Immature natural killer cell (primary cell): ENCODE data around the gene DNAH3. TPM values are rescaled to one million over a fixed set of nuclear protein-coding genes. Genes with fewer than 3 reads are reported as not detected.
A peak's percentile ranks its signal among the peaks of the same experiment; 100 is the strongest.
"Not testable (repeated sequence)": the region's sequence is repeated elsewhere in the genome, so short reads cannot be mapped to it uniquely, and the experiment has no call there.

Source experiments
- DNase-seq, 3 donors: peaks; one replicate each; pipeline ENCODE4 v3.0.0; 2022; ENCODE audit warnings: mixed read lengths in 1 of 3
- H3K27ac Mint-ChIP-seq, 6 donors: one replicate each; pipeline ENCODE4 v1.8.0; 2020; ENCODE audit warnings: mixed read lengths in 6 of 6, mild to moderate bottlenecking in 5 of 6, inconsistent platforms in 4 of 6, moderate library complexity in 3 of 6
- H3K27me3 Mint-ChIP-seq, 3 donors: one replicate each; pipeline ENCODE4 v1.8.0; 2020 to 2021; ENCODE audit warnings: low read depth in 3 of 3, mild to moderate bottlenecking in 3 of 3, mixed read lengths in 3 of 3, moderate library complexity in 3 of 3, inconsistent platforms in 1 of 3
- H3K36me3 Mint-ChIP-seq, 3 donors: one replicate each; pipeline ENCODE4 v1.8.0; 2020; ENCODE audit warnings: mixed read lengths in 3 of 3, inconsistent platforms in 2 of 3, mild to moderate bottlenecking in 2 of 3
- H3K4me1 Mint-ChIP-seq, 2 donors: one replicate each; pipeline ENCODE4 v1.8.0; 2020; ENCODE audit warnings: inconsistent platforms in 2 of 2, mild to moderate bottlenecking in 2 of 2, mixed read lengths in 2 of 2, moderate library complexity in 1 of 2
- H3K4me3 Mint-ChIP-seq, 5 donors: one replicate each; pipeline ENCODE4 v1.8.0; 2020; ENCODE audit warnings: mild to moderate bottlenecking in 5 of 5, mixed read lengths in 5 of 5, inconsistent platforms in 3 of 5, moderate library complexity in 3 of 5
- H3K9me3 Mint-ChIP-seq, 6 donors: one replicate each; pipeline ENCODE4 v1.8.0; 2020; ENCODE audit warnings: mild to moderate bottlenecking in 6 of 6, mixed read lengths in 6 of 6, inconsistent platforms in 4 of 6, moderate library complexity in 3 of 6
- polyA plus RNA-seq, 3 donors: library from polyadenylated mRNA; unstranded; fragments of 300-500 nt; fragmentation: Illumina TruSeq; gene quantifications; one replicate each; pipeline ENCODE4 v1.2.3, GENCODE V29; 2021

DNAH3 gene
- polyA plus RNA-seq, 3 donors from 2014 or later: 0.02 TPM; not detected in 2

DNA sequence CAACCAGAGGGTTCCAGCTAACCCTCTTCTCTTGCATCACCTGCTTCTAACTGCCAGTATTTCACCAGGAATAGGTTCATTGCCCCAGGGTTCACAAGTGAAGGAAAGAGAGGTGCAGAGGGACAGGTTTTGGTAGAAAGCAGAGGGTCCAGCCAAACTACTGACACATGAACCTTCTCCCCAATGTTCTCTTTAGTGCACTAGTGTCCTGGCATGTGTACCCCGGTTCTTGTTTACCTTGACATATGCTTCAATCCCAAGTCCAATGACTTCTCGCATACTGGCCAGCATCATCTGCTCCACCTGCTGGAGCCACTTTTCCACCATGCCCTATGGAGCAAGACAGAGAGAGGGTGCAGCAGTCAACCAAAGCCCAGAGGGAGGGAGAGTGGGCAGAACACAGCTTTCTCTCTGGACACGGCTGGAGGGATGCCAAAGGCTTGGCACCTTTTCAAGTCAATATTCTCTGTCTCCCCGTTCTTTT lies 90.6 kb downstream of the DNAH3 start:
- Mint-ChIP-seq H3K4me3 (no peak overlapping the region), H3K36me3 (no peaks in the 10 kb centered on the region), H3K27ac (no peak overlapping the region), H3K4me1 (no peaks in the 10 kb centered on the region), H3K27me3 (peaks cover 3 to 8% (median 7%) of the 10 kb centered on the region in 3 donors), H3K9me3 (no peaks in the 10 kb centered on the region)
- no peak for DNase-seq

DNA sequence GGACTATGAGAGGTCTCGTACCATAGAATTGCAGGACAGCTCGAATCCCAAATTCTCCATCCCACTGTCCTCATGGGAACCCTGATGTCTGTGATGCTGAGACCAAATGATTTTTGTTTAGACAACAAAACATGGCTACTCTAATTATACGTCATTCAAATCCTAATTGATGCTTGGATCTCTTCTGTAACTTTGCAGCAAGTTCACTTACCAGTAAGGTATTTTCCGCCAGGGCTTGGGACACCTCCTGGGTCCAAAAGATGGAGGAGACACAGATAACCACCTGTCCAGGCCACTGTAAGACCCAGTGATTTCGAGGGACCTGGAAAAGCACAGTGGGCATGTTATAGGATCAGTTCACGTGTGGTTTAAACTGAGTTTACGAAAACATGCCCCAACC lies 92.8 kb downstream of the DNAH3 start:
- no peaks in the 10 kb centered on the region for H3K9me3 Mint-ChIP-seq
- H3K4me3 Mint-ChIP-seq: no peak overlapping the region
- no peak for DNase-seq
- peak overlapping the region in 1 of 6 donors; percentile 3 for H3K27ac Mint-ChIP-seq
- peaks cover 3 to 7% (median 7%) of the 10 kb centered on the region in 3 donors for H3K27me3 Mint-ChIP-seq
- H3K4me1 Mint-ChIP-seq: no peaks in the 10 kb centered on the region
- H3K36me3 Mint-ChIP-seq: no peaks in the 10 kb centered on the region

DNA sequence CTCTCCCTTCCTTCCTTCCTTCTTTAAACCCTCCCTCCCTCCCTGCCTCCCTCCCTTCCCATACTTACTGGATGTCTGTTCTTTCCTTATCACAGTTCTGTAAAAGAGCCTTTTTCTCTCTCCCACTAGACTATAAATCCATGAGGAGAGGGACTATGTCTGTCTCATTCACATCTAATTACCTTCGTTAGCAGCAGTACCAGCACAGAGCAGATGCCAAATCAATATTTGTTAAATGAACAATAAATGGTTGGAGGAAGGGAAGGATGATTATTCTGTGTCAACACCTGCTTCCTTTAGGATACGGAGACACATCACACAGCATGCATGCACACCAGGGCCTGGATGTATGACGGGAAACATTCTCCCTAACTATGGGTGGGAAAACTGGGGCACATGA lies 94.2 kb downstream of the DNAH3 start:
- no peak for DNase-seq
- H3K27ac Mint-ChIP-seq: no peak overlapping the region
- H3K27me3 Mint-ChIP-seq: peaks cover 3 to 9% (median 7%) of the 10 kb centered on the region in 3 donors
- H3K36me3 Mint-ChIP-seq: no peaks in the 10 kb centered on the region
- H3K4me1 Mint-ChIP-seq: no peaks in the 10 kb centered on the region
- no peaks in the 10 kb centered on the region for H3K9me3 Mint-ChIP-seq
- H3K4me3 Mint-ChIP-seq: no peak overlapping the region

DNA sequence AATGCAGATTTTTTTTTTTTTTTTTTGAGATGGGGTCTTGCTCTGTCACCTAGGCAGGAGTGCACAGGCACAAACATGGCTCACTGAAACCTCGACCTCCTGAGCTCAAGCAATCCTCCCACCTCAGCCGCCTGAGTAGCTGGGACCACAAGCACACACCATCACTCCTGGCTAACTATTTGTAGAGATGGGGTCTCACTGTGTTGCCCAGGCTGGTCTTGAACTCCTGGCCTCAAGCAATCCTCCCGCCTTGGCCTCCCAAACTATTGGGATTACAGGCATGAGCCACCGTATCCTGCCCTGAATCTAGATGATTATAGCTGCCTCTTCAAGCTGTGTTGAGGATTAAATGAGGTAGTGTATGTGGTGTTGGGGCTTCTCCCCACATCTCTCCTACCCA lies 94.9 kb downstream of the DNAH3 start:
- not testable (repeated sequence) for DNase-seq, H3K4me1 Mint-ChIP-seq, H3K27me3 Mint-ChIP-seq, H3K9me3 Mint-ChIP-seq, H3K36me3 Mint-ChIP-seq, H3K27ac Mint-ChIP-seq, H3K4me3 Mint-ChIP-seq

GRCh38 chr16:21053590-21053989 lies 97.1 kb downstream of the DNAH3 start:
- Mint-ChIP-seq H3K36me3 (no peaks in the 10 kb centered on the region), H3K27me3 (peaks cover 2 to 9% (median 8%) of the 10 kb centered on the region in 3 donors), H3K9me3 (no peaks in the 10 kb centered on the region), H3K4me1 (no peaks in the 10 kb centered on the region), H3K27ac (no peak overlapping the region), H3K4me3 (no peak overlapping the region)
- no peak for DNase-seq

DNA sequence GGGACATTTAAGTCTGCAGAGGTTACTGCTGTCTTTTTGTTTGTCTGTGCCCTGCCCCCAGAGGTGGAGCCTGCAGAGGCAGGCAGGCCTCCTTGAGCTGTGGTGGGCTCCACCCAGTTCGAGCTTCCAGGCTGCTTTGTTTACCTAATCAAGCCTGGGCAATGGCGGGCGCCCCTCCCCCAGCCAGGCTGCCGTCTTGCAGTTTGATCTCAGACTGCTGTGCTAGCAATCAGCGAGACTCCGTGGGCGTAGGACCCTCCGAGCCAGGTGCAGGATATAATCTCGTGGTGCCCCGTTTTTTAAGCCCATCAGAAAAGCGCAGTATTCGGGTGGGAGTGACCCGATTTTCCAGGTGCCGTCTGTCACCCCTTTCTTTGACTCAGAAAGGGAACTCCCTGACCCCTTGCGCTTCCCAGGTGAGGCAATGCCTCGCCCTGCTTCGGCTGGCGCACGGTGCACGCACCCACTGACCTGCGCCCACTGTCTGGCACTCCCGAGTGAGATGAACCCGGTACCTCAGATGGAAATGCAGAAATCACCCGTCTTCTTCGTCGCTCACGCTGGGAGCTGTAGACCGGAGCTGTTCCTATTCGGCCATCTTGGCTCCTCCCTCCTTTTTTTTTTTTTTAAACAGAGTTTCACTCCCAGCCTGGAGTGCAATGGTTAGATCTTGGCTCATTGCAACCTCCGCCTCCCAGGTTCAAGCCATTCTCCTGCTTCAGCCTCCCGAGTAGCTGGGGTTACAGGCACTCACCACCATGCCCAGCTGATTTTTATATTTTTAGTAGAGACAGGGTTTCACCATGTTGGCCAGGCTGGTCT lies 102.3 kb downstream of the DNAH3 start:
- H3K36me3 Mint-ChIP-seq, H3K27me3 Mint-ChIP-seq, H3K4me3 Mint-ChIP-seq, H3K9me3 Mint-ChIP-seq, H3K27ac Mint-ChIP-seq, DNase-seq, H3K4me1 Mint-ChIP-seq: not testable (repeated sequence)

- H3K4me3 Mint-ChIP-seq: no peak overlapping the region
- H3K4me1 Mint-ChIP-seq: no peaks in the 10 kb centered on the region
- no peak overlapping the region for H3K27ac Mint-ChIP-seq
- H3K9me3 Mint-ChIP-seq: peaks cover 0 to 4% (median 0%) of the 10 kb centered on the region in 6 donors
- H3K27me3 Mint-ChIP-seq: peaks cover 0 to 2% (median 0%) of the 10 kb centered on the region in 3 donors
- H3K36me3 Mint-ChIP-seq: no peaks in the 10 kb centered on the region
- DNase-seq: no peak
These were observed 112.4 kb downstream of the DNAH3 start for GRCh38 chr16:21038197-21038596.

DNA sequence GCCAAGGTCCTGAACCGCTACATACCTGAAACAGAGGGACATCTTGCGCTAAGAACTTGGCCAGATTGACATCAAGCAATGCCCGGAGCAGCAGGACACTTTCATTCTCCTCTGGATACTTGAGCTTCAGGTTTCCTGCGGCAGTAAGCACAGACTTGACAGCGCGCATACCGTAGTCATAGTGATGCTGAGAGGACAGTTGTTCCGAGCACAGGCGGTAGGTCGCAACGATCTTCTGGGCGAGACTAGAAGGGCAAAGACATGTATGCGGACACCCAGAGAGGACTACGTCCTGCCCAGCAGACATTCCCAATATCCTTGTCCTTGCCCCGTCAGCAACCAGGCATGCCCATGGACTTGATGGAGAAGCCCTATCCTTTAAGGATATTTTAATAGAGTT lies 112.9 kb downstream of the DNAH3 start:
- Mint-ChIP-seq H3K27ac (no peak overlapping the region), H3K9me3 (peaks cover 0 to 4% (median 0%) of the 10 kb centered on the region in 6 donors), H3K27me3 (peaks cover 0 to 2% (median 0%) of the 10 kb centered on the region in 3 donors), H3K4me1 (no peaks in the 10 kb centered on the region), H3K4me3 (no peak overlapping the region), H3K36me3 (no peaks in the 10 kb centered on the region)
- DNase-seq: no peak

DNA sequence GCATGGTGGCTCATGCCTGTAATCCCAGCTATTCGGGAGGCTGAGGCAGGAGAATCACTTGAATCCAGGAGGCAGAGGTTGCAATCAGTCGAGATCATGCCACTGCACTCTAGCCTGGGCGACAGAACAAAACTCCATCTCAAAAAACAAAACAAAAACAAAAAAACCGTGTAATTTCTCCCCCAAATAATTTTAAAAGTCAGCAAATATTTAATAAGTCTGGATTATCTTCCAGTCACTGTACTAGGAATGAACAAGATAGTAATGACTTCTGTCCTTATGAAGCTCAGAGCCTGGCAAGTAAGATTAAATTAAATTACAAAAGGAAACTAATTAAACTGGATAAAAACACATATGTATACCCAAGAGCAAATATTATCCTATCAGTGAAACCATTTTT lies 113.5 kb downstream of the DNAH3 start:
- Mint-ChIP-seq H3K27me3 (peaks cover 0 to 2% (median 0%) of the 10 kb centered on the region in 3 donors), H3K9me3 (peaks cover 0 to 4% (median 0%) of the 10 kb centered on the region in 6 donors), H3K4me3 (no peak overlapping the region), H3K36me3 (no peaks in the 10 kb centered on the region), H3K27ac (no peak overlapping the region), H3K4me1 (no peaks in the 10 kb centered on the region)
- no peak for DNase-seq

DNA sequence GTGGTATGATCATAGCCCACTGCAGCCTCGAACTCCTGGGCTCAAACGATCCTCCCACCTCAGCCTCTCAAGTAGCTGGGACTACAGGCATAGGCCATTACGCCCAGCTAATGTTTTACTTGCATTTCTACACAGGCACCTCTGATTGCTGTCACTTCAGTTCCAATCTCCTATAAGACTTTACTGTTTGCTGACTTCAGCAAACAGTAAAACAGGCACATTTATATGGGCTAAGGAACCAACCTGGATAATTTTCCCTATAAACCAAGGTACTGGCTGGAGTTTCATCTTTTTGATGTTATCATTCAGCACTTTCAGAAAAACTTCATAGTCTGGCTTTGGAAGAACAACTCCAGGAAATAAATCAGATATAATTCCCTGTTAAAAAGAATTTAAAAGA lies 114.2 kb downstream of the DNAH3 start:
- Mint-ChIP-seq H3K9me3 (peaks cover 0 to 4% (median 0%) of the 10 kb centered on the region in 6 donors), H3K27ac (no peak overlapping the region), H3K4me3 (no peak overlapping the region), H3K4me1 (no peaks in the 10 kb centered on the region), H3K27me3 (peaks cover 0 to 2% (median 0%) of the 10 kb centered on the region in 3 donors), H3K36me3 (no peaks in the 10 kb centered on the region)
- no peak for DNase-seq

- Mint-ChIP-seq H3K27ac (no peak overlapping the region), H3K27me3 (peaks cover 0 to 3% (median 2%) of the 10 kb centered on the region in 3 donors), H3K4me1 (no peaks in the 10 kb centered on the region), H3K4me3 (no peak overlapping the region), H3K9me3 (no peaks in the 10 kb centered on the region), H3K36me3 (no peaks in the 10 kb centered on the region)
- DNase-seq: no peak
These were observed 116.9 kb downstream of the DNAH3 start for GRCh38 chr16:21033704-21034103.

- no peak overlapping the region for H3K4me3 Mint-ChIP-seq
These were observed 117.4 kb downstream of the DNAH3 start for GRCh38 chr16:21033264-21033663.

DNA sequence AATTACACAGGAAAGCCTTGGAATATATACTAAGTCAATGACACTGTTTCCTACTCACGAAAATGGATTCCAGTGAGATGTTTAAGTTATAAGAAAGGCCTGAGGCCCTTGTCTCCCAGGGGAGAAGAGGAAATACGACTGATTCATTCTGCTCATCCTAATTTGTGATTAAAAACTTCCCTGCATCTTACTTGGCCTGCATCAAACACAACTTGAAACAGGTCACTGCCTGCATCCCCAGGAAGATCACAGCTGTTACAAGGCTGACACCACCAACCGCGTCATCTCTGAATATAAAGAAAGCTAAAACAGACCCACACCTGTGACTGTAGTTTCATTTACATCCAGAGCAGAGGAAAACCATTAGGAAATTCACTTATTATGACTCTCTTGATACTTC lies 121.9 kb downstream of the DNAH3 start:
- Mint-ChIP-seq H3K4me1 (peaks cover 8 to 10% of the 10 kb centered on the region in 2 donors), H3K4me3 (no peak overlapping the region), H3K36me3 (no peaks in the 10 kb centered on the region)

More at GRCh38 chr16:21033264-21033663, 117.4 kb downstream of the DNAH3 start:
- no peaks in the 10 kb centered on the region for H3K4me1 Mint-ChIP-seq
- H3K9me3 Mint-ChIP-seq: no peaks in the 10 kb centered on the region
- H3K27ac Mint-ChIP-seq: no peak overlapping the region
- DNase-seq: no peak
- no peaks in the 10 kb centered on the region for H3K36me3 Mint-ChIP-seq
- peaks cover 0 to 3% (median 2%) of the 10 kb centered on the region in 3 donors for H3K27me3 Mint-ChIP-seq

GRCh38 chr16:21026846-21027245 lies 123.8 kb downstream of the DNAH3 start:
- DNase-seq: no peak
- H3K4me1 Mint-ChIP-seq: peaks cover 15 to 20% of the 10 kb centered on the region in 2 donors
- H3K27me3 Mint-ChIP-seq: peaks cover 0 to 6% (median 1%) of the 10 kb centered on the region in 3 donors
- H3K36me3 Mint-ChIP-seq: no peaks in the 10 kb centered on the region
- no peak overlapping the region for H3K27ac Mint-ChIP-seq
- no peaks in the 10 kb centered on the region for H3K9me3 Mint-ChIP-seq
- no peak overlapping the region for H3K4me3 Mint-ChIP-seq

More for the DNA sequence above, 121.9 kb downstream of the DNAH3 start:
- Mint-ChIP-seq H3K27ac (no peak overlapping the region), H3K27me3 (peaks cover 0 to 4% (median 0%) of the 10 kb centered on the region in 3 donors), H3K9me3 (no peaks in the 10 kb centered on the region)
- no peak for DNase-seq
